NCI-H2107 (cell line): ENCODE measurements around the gene ZDHHC4.
A peak's percentile ranks its signal among the peaks of the same experiment; 100 is the strongest.

Experiments used
- DNase-seq: peaks from one replicate; lab custom pipeline; 2025; lab: John Stamatoyannopoulos, UW

Gene ZDHHC4

DNA sequence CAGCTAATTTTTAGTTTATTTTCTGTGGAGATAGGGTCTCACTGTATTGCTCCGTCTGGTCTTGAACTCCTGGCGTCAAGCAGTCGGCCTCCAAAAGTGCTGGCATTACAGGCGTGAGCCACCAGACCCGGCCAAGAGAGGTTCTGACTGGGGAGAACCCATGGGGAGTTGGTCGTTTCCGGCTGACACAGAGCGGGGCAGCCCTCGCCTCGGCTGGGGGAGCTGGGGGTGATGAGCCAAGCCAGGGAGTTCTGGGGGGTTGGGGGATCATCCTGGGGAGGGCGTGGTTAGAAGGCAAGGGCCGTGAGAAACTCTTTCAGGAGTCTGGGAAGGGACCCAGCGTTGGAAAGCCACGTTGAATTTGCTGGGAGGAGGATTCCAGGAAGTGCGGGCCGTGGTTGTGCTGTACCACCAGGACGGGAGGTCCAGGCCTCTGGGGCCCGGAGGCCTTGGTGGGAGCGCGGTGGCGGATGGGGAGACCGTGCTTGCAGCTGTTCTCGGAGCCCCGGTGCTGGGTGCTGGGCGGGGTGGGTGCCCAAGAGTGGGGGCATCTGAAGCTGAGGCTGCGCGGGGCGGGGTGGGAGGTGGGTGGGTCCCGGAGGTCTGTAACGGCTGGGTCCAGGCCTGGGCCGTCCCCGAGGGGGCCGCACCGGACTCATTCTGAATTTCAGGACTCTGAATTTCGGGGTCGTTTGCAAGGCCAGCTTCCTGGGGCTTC lies 29.8 kb downstream of the ZDHHC4 start:
- no peak for DNase-seq

DNA sequence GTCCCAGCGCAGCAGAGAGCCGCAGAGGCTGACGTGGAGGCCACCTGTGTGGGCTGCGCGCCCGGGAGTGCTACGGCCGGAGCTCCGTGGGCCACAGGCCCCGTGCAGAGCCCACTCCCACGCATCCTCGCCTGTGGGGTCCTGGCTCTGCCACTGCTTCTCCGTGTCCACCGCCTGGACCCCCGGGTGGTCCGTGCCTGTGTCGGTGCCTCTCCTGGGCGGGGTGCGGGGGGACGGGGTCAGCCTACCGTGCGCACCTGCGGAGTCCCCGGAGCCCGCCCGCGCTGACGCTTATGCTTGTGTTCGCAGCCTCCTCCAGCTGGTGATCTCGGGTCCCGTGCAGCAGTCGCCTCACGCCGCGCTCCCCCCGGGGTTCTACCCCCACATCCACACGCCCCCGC lies 30.4 kb downstream of the ZDHHC4 start:
- no peak for DNase-seq

DNA sequence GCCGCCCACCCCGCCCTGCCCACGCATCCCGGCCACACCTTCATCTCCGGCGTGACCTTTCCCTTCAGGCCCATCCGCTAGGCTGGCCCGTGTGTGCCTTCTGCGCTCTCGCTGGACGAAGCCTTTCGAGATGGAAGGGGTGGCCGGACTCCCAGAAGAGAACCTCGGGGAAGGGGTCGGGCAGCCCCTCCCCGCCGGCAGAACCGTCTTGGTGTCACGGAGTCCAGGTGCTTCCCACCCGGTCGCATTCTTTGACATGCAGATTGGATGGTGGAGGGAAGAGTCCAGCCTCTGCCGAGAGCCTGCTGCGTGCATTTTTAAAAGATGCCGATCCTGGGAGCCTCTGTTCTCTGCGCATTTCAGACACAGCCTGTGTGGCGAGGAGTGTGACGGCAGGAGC lies 30.8 kb downstream of the ZDHHC4 start:
- DNase-seq = no peak

DNA sequence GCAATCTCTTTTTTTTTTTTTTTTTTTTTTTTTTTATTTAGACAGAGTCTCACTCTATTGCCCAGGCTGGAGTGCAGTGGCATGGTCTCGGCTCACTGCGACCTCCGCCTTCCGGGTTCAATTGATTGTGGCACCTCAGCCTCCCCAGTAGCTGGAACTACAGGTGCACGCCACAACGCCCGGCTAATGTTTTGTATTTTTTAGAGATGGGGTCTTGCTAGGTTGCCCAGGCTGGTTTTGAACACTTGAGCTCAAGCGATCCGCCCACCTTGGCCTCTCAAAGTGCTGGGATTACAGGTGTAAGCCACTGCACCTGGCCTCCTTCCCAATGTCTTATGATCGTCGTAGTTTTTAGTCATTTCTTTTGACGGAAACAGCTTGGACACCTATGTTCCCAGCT lies 31.5 kb downstream of the ZDHHC4 start:
- DNase-seq = no peak

DNA sequence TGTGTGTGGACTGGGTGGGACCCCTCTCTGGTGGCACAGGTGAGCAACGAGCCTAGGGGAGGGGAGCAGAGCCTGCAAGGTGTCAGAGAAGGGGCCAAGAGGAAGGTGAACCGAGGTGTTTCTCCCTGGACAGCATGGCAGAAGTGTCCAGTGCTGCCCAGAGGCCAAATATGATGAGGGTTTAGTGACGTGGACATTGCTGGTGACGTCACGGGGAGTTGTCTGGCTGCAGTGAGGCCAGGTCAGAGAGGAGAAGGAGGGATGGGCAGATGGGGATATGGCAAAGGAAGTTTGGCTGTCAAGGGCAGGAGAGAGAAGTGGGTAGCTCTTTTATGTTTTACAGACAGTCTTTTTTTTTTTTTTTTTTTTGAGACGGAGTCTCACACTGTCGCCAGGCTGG lies 35.6 kb downstream of the ZDHHC4 start:
- no peak for DNase-seq

DNA sequence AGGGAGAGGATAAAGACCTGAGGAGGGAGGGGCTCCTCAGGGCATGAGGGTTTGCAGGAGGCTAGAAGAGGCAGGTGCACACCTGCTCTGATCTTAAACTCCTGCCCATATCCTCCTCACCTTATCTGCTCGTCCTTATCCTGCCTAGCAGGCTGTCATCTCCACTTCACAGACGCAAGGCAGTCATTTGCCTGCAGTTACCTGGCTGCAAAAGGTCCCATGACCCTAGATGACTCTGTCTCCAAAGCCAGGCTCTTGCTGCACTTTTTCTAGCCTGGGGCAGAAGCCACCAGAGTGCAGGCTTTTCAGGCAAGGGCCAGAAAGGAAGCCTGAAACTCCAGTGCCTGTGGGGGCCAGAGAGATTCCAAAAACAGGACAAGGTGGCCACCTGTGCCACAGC lies 36.5 kb downstream of the ZDHHC4 start:
- DNase-seq = no peak

DNA sequence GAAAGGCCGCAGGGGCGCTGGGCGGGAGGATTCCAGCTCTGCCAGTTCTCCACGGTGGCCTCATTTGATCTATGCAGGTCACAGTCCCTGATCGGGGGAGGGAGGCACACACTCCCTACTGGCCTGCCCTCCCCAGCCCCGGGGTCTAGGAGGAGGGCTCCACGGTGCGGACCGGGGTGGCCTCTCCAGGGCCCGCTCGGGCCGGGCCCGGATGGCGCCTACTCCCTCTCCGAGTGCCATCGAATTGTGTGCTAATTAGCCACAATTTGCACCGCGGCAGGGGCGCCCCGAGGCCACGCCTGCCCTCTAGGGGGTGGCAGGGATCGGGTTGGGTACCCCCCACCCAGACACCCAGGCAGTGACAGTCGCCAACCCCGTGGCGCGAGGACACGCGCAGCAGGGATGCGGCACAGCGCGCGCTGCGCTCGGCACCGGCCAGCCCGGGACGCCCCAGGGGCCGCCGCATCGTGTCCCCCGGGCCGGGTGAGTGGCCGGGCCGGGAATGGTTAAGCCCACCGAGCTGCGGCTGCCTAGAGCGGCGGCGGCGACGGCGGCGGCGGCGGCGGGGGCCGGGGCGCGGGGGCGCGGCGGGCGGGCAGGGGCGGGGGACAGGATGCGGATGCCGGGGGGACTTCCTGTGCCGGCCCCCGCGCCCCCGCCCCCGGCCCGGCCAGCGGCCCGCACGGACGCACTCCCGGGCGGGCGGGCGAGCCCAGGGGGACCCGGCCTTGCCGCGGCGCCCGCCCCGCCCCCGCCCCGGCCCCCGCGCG lies 37.9 kb downstream of the ZDHHC4 start, which contains the start of gene ZNF853:
TSS of gene ZNF853 (plus strand) at position 658 of the 770 bp plus-strand sequence. CDS start 565 bp downstream, outside the sequence.
- DNase-seq = no peak

DNA sequence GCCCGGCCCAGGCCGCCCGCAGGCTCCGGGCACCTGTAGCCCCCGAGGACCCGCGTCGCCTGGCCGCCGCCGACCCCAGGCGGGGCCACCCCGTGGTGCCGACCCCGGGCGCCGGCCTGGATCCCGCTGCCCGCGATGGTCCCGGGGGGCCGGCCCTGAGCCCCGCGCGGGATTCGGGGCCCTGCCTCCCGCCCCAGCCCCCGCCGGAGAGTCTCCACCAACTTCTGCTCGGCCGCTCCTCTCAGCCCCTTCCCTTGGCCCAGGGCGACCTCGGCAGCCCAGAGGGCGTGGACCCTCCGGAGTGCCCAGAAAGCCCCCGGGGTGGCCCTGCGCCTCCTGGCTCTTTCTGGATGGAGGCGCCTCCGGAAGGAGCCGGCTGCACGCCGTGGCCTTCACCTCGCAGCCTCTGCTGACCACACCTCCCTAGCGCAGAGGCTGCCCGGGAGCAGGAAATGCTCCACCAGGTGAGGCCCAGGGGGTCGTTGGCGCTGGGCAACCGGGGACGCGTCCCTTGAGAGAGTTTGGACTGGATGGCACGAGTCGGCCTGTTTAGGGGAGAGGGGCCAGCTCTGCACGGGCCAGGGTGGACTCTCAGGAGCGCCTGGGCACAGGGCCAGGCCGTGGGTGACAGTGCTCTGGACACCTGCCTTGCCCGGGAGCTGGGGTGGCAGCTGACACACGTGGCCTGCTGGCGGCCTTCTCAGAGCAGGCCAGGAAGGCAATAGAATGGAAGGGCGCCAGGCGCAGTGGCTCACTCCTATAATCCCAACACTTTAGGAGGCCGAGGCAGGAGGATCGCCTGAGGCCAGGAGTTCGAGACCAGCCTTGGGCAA lies 38.7 kb downstream of the ZDHHC4 start:
- no peak for DNase-seq

DNA sequence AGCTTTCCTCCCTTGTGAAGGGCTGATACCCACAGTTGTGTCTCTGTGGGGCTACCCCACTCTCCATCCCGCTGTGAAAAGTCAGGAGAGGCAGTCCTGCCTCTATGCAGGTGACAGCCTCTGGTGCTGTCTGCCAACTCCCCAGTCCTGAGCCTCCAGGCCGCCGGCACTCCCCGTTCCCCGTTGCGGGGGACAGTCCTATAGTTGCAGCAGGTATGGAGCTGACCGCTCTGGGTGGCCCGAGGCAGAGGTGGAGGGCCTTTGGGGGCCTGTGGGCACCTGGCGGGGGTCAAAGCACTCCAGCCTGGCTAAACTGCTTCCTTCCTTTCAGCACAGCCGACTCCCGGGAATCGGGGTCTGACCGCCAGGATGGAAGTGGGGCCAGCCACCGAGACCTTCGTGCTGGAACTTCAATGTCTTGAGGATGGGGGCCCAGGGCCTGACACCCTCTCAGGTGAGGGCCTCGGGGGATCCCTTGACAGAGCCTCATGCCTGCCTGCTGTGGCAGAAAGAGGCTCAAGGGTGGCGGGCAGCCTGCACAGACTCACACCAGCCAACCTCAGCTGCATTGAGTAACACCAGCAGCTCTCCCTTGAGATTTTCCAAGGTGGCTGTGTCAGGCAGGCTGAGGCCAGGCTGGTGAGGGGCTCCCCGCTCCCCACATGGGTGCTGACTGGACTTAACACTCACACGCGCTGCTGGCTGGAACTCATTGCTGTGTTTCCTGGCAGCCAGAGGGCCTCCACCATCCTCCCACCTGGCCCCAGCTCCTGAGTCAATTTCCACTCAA lies 39.8 kb downstream of the ZDHHC4 start:
- no peak for DNase-seq

DNA sequence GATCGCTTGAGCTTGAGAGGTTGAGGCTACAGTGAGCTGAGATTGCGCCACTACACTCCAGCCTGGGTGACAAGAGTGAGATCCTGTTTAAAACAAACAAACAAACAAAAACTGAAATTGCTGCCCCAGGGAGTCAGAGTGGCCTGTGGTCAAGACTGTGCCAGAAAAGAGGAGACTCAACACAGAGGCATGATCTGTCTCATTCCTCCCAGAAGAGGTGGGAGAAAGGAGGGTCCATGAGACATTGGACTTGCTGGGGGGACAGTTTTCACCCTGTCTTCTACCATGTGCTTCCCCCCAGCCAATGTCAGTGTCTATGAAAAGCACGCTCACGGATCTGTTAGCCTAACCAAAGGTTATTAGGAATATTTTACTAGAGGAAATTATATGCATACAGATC lies 41.4 kb downstream of the ZDHHC4 start:
- no peak for DNase-seq

DNA sequence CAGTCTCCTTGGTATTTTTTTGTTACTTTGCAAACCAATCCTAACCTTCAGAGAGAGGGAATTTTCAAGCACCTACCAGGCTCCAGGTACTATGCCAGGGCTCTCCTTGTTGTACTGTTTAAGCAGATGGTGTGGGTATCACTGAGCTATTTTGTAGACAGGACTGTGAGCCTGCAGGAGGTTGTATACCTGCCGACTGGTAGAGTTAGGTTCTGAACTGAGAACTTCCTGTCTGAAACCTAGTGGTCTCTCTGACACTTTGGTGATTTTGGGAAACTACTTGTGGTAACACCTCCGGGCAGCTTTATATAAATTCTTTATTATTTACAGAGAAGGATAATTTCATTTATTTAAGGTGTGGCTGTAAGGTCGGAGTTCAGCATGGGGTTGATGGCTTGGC lies 42.7 kb downstream of the ZDHHC4 start:
- no peak for DNase-seq

DNA sequence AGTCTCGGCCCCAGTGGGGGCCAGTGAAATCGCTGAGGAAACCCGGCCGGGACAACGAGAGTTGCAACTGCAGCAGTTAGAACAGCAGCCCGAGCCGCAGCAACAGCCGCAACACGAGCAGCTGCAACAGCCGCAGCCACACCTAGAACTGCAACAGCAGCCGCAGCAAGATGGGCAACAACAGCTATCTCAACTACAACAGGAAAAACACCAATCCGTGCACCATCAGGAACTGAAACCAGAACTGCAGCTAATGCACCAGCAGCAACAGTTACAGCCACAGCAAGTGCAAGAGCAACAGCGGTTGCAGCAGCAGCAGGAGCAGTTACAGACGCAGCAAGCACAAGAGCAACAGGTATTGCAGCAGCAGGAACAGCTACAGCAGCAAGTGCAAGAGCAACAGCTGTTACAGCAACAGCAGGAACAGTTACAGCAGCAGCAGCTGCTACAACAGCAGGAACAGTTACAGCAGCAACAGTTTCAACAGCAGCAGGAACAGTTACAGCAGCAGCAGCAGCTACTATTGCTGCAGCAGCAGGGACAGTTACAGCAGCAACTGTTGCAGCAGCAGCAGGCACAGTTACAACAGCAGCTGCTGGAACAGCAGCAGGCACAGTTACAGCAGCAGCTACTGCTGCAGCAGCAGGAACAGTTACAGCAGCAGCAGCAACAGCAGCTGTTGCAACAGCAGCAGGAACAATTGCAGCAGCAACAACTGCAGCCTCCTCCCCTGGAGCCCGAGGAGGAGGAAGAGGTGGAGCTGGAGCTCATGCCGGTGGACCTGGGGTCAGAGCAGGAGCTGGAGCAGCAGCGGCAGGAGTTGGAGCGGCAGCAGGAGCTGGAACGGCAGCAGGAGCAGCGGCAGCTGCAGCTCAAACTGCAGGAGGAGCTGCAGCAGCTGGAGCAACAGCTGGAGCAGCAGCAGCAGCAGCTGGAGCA lies 44.2 kb downstream of the ZDHHC4 start:
- DNase-seq = no peak

DNA sequence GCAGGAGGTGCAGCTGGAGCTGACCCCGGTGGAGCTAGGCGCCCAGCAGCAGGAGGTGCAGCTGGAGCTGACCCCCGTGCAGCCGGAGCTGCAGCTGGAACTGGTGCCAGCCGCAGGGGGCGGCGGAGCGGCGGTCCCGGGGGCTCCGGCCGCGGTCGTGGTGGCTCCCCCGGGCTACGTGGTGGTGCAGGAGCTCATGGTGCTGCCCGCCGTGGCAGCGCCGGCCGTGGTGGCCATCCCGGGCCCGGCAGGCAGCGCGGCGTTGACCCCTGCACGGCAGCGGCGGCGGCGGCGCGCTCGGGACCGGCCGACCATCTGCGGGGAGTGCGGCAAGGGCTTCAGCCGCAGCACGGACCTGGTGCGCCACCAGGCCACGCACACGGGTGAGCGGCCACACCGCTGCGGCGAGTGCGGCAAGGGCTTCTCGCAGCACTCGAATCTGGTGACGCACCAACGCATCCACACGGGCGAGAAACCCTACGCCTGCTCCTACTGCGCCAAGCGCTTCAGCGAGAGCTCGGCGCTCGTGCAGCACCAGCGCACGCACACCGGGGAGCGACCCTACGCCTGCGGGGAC lies 45.0 kb downstream of the ZDHHC4 start:
- no peak for DNase-seq

DNA sequence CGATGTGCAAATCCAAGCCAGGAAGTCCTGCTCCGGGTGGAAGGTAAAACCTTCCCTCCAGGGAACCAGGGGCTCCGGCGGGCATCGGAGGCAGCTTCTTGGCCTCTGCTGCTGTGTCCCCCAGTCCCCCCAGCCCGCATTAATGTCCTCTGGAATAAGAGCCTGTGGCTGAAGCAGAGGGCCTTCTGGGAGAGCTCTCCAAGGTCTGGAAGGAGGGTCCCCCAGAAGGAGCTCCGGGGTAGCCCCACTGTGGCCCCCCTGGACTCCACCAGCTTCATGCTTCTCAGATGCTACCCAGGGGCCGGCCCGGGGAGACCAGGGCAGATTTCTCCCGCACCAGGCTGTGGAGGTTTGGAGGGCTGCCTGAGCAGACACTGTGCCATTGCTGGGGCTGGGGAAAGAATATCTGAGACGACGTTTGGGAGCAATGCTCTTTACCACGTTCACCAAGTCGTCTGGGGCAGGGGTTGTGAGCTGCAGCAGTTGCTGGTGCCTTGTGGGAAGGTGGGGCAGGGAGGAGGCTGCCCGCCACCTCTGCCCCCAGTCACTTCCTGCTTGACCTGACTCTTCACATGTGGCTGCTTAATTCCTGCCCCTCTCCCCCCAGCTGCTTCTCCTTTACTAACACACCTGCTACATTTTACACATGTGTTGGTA lies 46.5 kb downstream of the ZDHHC4 start:
- no peak for DNase-seq

DNA sequence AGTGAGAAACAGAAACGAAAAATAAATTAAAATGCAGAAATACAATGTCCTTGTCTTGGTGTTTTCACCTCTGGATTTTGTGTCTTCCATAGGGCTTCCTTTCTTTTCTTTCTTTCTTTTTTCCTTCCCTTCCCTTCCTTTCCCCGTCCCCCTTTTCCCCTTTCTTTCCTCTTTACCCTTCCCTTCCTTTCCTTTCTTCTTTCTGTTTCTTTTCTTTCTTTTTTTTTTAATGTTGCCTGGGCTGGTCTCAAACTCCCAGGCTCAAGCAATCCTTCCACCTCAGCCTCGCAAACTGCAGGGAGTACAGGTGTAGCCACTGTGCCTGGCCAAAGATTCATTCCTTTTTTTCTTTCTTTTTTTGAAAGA lies 47.0 kb downstream of the ZDHHC4 start:
- DNase-seq = no peak

DNA sequence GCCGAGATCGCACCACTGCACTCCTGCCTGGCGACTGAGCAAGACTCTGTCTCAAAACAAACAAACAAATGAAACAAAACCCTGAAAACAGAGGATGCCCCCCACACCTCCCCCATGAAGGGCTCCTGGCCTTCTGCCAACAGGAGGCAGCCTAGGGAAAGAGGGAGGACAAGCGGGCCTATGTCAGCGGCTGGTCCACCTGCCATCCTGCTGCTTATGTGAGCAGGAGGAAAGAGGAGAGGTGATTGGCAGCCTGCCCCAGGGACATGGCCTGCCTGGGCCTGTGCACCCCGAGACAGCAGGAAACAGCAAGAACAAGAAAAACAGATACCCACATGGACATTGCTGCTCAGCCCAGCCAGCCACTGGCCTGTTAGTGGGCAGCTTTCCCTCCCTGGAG lies 50.8 kb downstream of the ZDHHC4 start:
- DNase-seq = peak; percentile 45

DNA sequence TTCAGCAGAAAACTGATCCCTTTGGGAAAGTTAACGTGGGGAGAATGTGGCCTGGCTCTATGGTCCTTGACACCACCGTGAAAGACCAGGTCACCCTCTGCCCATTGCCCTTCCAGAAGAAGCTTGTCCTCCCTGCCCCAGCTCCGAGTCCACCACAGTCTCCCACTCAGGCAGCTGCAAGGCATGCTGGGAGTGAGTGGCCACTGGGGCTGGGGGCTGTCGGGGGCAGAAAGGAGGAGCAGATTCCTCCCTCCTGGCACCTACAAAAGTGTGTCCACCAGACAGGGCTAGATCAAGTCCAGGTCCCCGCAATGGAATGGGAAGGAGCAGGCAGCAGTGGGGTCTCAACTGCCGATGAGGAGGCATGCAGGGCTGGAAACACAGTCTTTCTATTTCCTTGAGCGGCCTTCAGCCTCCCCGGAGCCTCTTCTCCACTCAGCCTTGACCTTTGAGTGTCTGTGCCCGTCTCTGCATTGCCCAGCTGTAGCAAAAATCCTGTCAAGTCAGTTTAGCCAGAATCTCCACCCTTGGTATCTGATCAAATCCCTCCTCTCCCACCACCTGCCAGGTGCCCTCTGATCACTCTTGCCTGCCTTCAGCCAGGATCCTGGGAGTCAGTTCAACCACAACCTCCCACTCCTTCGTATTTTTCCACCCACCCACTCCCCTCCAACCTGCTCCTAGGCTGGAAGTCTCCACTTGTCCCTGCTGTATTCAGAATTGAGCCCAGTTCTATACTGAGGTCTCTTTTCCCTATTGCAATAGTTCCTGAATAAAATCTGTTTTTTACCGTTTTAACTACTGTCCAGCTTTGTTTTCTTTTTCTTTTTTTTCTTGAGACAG lies 53.0 kb downstream of the ZDHHC4 start:
- DNase-seq = no peak

DNA sequence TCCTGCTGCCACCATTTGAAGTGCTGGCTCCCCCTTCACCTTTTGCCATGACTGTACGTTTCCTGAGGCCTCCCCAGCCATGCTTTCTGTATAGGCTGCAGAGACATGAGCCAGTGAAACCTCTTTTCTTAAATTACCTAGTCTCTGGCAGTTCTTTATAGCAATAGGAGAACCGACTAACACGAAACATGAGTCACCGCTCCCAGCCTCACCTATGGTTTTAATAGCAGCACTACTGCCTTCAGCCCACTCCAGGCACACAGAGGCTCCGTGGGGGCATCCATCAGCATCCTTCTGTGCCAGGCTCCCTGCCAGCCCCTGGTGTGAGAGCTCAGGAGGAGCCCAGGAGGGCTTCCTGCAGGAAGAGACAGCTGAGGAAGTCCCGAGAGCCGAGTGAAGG lies 54.4 kb downstream of the ZDHHC4 start:
- no peak for DNase-seq

DNA sequence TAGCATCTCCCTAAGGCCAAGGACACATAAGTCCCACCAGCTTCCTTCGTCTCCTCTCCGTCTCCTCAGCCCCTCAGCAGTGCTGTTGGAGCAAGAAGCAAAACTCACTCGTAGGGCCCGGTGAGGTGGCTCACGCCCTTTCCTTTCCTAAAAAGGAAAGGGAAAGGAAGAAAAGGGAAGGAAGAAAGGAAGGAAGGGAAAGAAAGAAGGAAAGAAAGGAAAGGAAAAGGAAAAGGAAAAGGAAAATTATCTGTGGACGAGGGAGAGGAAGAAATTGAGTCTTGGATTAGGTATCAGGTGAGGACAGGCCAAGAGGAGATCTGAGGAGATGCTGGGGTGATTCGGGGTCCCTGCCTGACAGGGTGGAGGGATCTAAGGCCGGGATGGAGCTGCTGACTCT lies 56.8 kb downstream of the ZDHHC4 start:
- DNase-seq = no peak
